ENCODE results near the gene ARHGAP6. TPM values are rescaled to one million over a fixed set of nuclear protein-coding genes. Genes with fewer than 3 reads are reported as not detected.

Gene ARHGAP6
- total RNA-seq, 6 donors from 2014 or later, result 14.4 to 40.9 (median 18.0) TPM

- TF ChIP-seq POLR2AphosphoS5 (IDR thresholded peaks at IDR 0.05) (no peak), EP300 (IDR thresholded peaks at IDR 0.05) (no peak), POLR2A (IDR thresholded peaks at IDR 0.05) (no peak)
- TF ChIP-seq, protein P1, sequence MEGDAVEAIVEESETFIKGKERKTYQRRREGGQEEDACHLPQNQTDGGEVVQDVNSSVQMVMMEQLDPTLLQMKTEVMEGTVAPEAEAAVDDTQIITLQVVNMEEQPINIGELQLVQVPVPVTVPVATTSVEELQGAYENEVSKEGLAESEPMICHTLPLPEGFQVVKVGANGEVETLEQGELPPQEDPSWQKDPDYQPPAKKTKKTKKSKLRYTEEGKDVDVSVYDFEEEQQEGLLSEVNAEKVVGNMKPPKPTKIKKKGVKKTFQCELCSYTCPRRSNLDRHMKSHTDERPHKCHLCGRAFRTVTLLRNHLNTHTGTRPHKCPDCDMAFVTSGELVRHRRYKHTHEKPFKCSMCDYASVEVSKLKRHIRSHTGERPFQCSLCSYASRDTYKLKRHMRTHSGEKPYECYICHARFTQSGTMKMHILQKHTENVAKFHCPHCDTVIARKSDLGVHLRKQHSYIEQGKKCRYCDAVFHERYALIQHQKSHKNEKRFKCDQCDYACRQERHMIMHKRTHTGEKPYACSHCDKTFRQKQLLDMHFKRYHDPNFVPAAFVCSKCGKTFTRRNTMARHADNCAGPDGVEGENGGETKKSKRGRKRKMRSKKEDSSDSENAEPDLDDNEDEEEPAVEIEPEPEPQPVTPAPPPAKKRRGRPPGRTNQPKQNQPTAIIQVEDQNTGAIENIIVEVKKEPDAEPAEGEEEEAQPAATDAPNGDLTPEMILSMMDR (IDR thresholded peaks at IDR 0.05), result no peak
- no peak overlapping the region for H3K27ac ChIP-seq
- no peaks in the 10 kb centered on the region for H3K9me3 ChIP-seq
- no peaks in the 10 kb centered on the region for H3K4me1 ChIP-seq
- no peaks in the 10 kb centered on the region for H3K27me3 ChIP-seq
- WGBS, 2 donors, result 81 to 85% methylated on average over 7 of the region's 7 CpGs
- H3K36me3 ChIP-seq, result no peaks in the 10 kb centered on the region
- ATAC-seq (ENCODE audit: low FRiP score in 2 of 2) (no peak), DNase-seq (no peak)
- no peak overlapping the region for H3K4me3 ChIP-seq
These were observed 98.0 kb downstream of the ARHGAP6 start for GRCh38 chrX:11567528-11568220.

DNA sequence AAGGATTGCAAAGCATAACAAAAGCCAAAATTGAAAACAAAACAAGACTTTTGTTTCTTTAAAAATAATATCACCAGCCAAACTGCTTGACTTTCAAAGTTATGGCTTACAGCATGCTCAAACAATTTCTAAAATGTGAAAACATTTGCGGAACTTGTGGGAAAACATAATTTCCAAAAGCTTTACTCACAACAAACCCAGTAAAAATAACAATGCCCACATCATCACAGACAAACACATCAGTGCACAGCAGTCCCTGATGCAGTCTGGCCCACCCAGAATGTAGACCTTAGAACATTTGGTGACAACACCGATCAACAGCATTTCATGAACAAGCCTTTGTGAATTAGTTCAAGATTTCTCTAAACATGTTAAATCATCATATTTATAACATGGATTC is 98.9 kb downstream of the ARHGAP6 start:
- no peaks in the 10 kb centered on the region for H3K4me1 ChIP-seq
- no peaks in the 10 kb centered on the region for H3K36me3 ChIP-seq
- ATAC-seq (ENCODE audit: low FRiP score in 2 of 2) (no peak), DNase-seq (no peak)
- H3K27ac ChIP-seq, result no peak overlapping the region
- no peak for TF ChIP-seq POLR2AphosphoS5 (IDR thresholded peaks at IDR 0.05)
- TF ChIP-seq, protein P1 (IDR thresholded peaks at IDR 0.05), result no peak
- no peak for TF ChIP-seq EP300 (IDR thresholded peaks at IDR 0.05)
- no peak for TF ChIP-seq POLR2A (IDR thresholded peaks at IDR 0.05)
- no peaks in the 10 kb centered on the region for H3K9me3 ChIP-seq
- no peak overlapping the region for H3K4me3 ChIP-seq
- H3K27me3 ChIP-seq, result no peaks in the 10 kb centered on the region
- WGBS, 2 donors, result 83 to 92% methylated on average over 2 of the region's 2 CpGs

DNA sequence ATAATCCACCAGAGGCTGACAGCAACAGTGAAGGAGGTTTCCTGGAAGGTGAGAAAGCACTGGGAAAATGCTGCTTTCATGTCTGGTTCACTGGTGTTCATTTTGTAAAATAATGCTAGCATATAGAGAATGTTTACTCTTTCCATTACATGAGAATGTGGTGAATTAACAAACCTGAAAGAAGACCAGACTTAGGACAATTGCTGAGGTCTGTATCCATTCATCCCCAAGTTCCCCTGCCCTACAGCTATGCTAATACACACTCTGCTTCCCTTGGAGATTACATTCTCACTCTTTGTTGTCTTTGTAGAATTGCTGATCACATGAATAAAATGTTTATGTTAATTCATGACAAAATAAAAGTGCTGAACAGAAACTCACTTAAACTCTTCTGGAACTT is 99.5 kb downstream of the ARHGAP6 start:
- DNase-seq (no peak), ATAC-seq (ENCODE audit: low FRiP score in 2 of 2) (no peak)
- Histone ChIP-seq H3K36me3 (no peaks in the 10 kb centered on the region), H3K9me3 (no peaks in the 10 kb centered on the region), H3K4me3 (no peak overlapping the region), H3K27ac (no peak overlapping the region), H3K4me1 (no peaks in the 10 kb centered on the region), H3K27me3 (no peaks in the 10 kb centered on the region)
- TF ChIP-seq, protein P1 (IDR thresholded peaks at IDR 0.05), result no peak

DNA sequence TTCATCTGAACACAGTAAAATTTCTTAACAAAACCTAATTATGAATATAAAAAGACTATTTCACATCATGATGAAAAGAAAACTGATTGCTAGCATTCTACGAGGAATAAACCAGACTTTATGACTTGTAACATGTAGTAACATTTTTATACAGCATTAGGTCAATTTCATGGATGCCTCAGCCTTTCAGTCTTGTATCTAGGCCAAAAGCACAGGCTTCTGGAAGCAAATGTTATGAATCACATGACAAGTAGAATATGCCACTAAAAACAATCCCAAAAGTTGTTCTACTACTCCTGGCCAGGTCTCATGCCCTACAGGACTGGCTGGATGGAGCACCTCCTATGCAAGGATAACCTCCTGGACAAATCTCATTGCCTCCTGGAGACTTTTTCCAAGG is 101.2 kb downstream of the ARHGAP6 start:
- no peak overlapping the region for H3K27ac ChIP-seq
- WGBS, 2 donors, result 63 to 68% methylated on average over 1 of the region's 1 CpG
- H3K36me3 ChIP-seq, result no peaks in the 10 kb centered on the region
- H3K9me3 ChIP-seq, result no peaks in the 10 kb centered on the region
- no peaks in the 10 kb centered on the region for H3K27me3 ChIP-seq
- no peaks in the 10 kb centered on the region for H3K4me1 ChIP-seq
- TF ChIP-seq EP300 (IDR thresholded peaks at IDR 0.05), result no peak
- TF ChIP-seq POLR2A (IDR thresholded peaks at IDR 0.05), result no peak
- TF ChIP-seq, protein P1 (IDR thresholded peaks at IDR 0.05), result no peak
- no peak for TF ChIP-seq POLR2AphosphoS5 (IDR thresholded peaks at IDR 0.05)
- H3K4me3 ChIP-seq, result no peak overlapping the region
- ATAC-seq (ENCODE audit: low FRiP score in 2 of 2) (no peak), DNase-seq (no peak)

- 65 to 83% methylated on average over 2 of the region's 2 CpGs for WGBS, 2 donors
- no peaks in the 10 kb centered on the region for H3K36me3 ChIP-seq
- ATAC-seq (ENCODE audit: low FRiP score in 2 of 2) (no peak), DNase-seq (no peak)
- TF ChIP-seq POLR2AphosphoS5 (IDR thresholded peaks at IDR 0.05) (no peak), POLR2A (IDR thresholded peaks at IDR 0.05) (no peak), EP300 (IDR thresholded peaks at IDR 0.05) (no peak)
- TF ChIP-seq, protein P1 (IDR thresholded peaks at IDR 0.05), result no peak
- H3K27me3 ChIP-seq, result no peaks in the 10 kb centered on the region
- H3K4me3 ChIP-seq, result no peak overlapping the region
- no peaks in the 10 kb centered on the region for H3K4me1 ChIP-seq
- no peak overlapping the region for H3K27ac ChIP-seq
- H3K9me3 ChIP-seq, result no peaks in the 10 kb centered on the region
These were observed 103.2 kb downstream of the ARHGAP6 start for GRCh38 chrX:11562570-11562969.

Measured in upper lobe of left lung (tissue), 6 donors.